Tibial artery (tissue), 4 donors: ENCODE measurements around the gene TRPM2.

Source experiments
- DNase-seq, 2 donors: peaks; one replicate each; pipeline ENCODE4 v3.0.0-alpha.2; 2019
- H3K27ac ChIP-seq, 2 donors: fragments of 200-600 bp; sonication (generic) in 1 of 2; 1 replicate in 1 of 2; 2 replicates in 1 of 2; pipeline ENCODE4 v1.5.1; 2018 to 2019; ENCODE audit warnings: mild to moderate bottlenecking in 1 of 2
- H3K27me3 ChIP-seq, 2 donors: fragments of 200-600 bp; sonication (generic) in 1 of 2; one replicate each; pipeline versions ENCODE4 v1.5.1 to v1.6.0; 2016 to 2019
- H3K36me3 ChIP-seq, 3 donors: fragments of 200-600 bp; sonication (generic) in 2 of 3; one replicate each; pipeline ENCODE4 v1.5.1; 2016 to 2019; ENCODE audit warnings: mild to moderate bottlenecking in 2 of 3
- H3K4me1 ChIP-seq, 4 donors: fragments of 200-600 bp; sonication (generic) in 2 of 4; 1 replicate in 3 of 4; 2 replicates in 1 of 4; pipeline ENCODE4 v1.5.1; 2016 to 2019
- H3K4me3 ChIP-seq, 2 donors: fragments of 200-600 bp; sonication (generic) in 1 of 2; 1 replicate in 1 of 2; 2 replicates in 1 of 2; pipeline ENCODE4 v1.5.1; 2018 to 2019; ENCODE audit warnings: mild to moderate bottlenecking in 2 of 2
- H3K9me3 ChIP-seq, 3 donors: fragments of 200-600 bp; sonication (generic) in 1 of 3; one replicate each; pipeline ENCODE4 v1.5.1; 2016 to 2019
- intact Hi-C: fragments of 100-400 bp; cut with DNase I; formaldehyde crosslinking; loops from one replicate; pipeline ENCODE4 v1.15.0; 2023; ENCODE audit warnings: low total_unique reads
- TF ChIP-seq, protein P1 (sequence below), 2 experiments: fragments of 200-600 bp in 1 of 2; fragments of 450-650 bp in 1 of 2; IDR thresholded peaks; one replicate each; pipeline ENCODE4 v1.5.1; 2017 to 2019; ENCODE audit warnings: antibody characterized with exemption in 2 of 2, mild to moderate bottlenecking in 1 of 2, moderate library complexity in 1 of 2

Gene TRPM2

DNA sequence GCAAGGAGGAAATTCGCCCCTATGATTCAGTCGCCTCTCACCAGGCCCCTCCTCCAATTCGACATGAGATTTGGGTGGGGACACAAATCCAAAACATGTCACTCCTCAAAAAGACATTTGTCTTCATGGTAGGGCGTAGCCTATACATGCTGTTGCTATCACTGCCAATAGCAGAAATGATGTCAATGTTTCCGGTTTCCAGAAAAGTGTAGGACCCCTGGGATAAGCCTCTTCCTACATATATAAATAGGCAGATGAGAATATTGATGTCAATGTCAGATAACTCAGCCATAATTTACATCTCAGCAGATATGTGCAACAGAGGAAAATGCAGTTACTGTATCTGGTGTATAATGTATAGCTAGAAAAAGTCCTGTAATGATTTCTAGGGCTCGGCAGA is 118.6 kb downstream of the TRPM2 start:
- Histone ChIP-seq H3K4me1 (no peaks in the 10 kb centered on the region), H3K9me3 (no peaks in the 10 kb centered on the region), H3K36me3 (no peaks in the 10 kb centered on the region), H3K27me3 (no peaks in the 10 kb centered on the region), H3K4me3 (no peak overlapping the region), H3K27ac (no peak overlapping the region)
- no peak for DNase-seq
- intact Hi-C loops, result no loop called here
- TF ChIP-seq, protein P1, sequence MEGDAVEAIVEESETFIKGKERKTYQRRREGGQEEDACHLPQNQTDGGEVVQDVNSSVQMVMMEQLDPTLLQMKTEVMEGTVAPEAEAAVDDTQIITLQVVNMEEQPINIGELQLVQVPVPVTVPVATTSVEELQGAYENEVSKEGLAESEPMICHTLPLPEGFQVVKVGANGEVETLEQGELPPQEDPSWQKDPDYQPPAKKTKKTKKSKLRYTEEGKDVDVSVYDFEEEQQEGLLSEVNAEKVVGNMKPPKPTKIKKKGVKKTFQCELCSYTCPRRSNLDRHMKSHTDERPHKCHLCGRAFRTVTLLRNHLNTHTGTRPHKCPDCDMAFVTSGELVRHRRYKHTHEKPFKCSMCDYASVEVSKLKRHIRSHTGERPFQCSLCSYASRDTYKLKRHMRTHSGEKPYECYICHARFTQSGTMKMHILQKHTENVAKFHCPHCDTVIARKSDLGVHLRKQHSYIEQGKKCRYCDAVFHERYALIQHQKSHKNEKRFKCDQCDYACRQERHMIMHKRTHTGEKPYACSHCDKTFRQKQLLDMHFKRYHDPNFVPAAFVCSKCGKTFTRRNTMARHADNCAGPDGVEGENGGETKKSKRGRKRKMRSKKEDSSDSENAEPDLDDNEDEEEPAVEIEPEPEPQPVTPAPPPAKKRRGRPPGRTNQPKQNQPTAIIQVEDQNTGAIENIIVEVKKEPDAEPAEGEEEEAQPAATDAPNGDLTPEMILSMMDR (IDR thresholded peaks at IDR 0.05), result no peak

DNA sequence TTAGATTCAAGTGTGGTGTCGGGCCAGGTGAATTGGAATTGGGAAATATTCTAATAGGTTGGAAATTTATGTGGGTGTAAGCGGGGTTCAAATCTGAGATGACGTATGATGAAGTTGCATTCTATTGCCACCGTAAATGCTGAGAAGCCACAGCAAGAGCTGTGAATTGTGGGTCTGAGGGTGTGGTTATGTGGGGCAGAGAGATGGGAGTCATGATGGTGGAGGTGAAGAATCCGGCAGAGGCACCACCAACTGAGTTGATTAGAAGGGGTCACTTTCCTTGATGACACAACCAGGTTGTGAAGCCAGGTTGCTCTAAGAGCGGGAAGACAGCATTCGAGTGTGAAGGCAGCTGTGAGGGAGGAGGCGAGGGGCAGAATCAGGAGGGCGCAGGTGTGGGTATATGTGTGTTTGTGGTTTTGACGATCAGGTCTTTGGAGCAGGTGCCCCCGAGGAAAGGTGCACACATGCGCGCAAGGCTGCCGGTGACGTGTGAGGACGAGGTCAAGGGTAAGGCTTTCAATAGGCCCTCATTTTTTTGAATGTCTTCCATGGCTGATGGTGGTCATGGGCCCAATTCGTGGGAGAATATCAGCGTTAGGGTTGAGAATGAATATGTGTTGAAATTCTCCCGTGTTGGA is 120.6 kb downstream of the TRPM2 start:
- peak in 1 of 2 donors; percentile 53 for DNase-seq
- Histone ChIP-seq H3K27ac (no peak overlapping the region), H3K27me3 (no peaks in the 10 kb centered on the region), H3K4me3 (no peak overlapping the region), H3K36me3 (no peaks in the 10 kb centered on the region), H3K9me3 (no peaks in the 10 kb centered on the region), H3K4me1 (no peaks in the 10 kb centered on the region)
- TF ChIP-seq, protein P1 (IDR thresholded peaks at IDR 0.05), result no peak
- intact Hi-C loops, result no loop called here

DNA sequence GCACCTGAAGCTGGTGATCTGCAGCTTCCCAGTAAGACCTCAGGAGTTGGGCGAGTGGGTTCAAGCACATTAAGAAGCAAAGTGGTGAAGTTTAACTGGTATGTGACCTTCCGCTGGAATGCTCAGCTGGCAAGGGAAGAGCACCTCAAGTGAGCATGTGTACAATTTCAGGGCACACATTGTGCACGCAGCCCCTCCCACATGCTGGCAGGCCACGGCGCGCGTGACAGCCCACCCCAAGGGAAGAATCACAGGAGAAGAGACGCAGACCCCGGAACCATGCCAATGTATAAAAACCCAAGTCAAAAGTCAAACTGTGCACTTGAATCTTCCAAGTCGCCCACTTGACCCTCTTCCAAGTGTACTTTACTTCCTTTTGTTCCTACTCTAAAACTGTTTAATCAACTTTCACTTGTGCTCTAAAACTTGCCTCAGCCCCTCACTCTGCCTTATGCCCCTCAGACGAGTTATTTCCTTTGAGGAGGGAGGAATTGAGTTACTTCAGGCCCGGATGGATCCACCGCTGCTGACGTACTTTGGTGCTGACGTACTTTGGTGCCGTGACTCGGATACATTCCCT is 121.9 kb downstream of the TRPM2 start:
- no peaks in the 10 kb centered on the region for H3K9me3 ChIP-seq
- H3K4me3 ChIP-seq, result no peak overlapping the region
- peak in 1 of 2 donors; percentile 32 for DNase-seq
- intact Hi-C loops, result no loop called here
- H3K36me3 ChIP-seq, result no peaks in the 10 kb centered on the region
- H3K4me1 ChIP-seq, result no peaks in the 10 kb centered on the region
- H3K27me3 ChIP-seq, result peaks cover 0 to 2% of the 10 kb centered on the region in 2 donors
- TF ChIP-seq, protein P1 (IDR thresholded peaks at IDR 0.05), result no peak
- H3K27ac ChIP-seq, result no peak overlapping the region

DNA sequence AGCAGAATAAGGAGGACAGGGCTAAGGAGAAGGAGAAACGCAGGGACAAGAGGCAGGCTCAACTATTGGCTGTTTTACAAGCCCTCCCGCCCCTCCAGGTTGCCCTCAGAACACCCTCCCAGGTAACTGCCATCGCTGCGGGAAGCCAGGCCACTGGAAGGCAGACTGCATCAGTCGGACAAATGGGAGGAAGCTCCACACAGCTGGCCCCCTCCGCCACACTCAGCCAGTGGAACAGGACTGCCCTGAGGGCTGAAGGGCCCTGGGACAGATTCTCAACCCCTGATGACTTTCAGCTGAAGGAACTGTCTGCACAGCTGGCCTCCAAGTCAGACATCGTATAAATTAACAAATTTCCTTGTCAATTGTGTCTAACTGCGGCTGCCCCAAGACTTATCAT is 123.7 kb downstream of the TRPM2 start:
- H3K4me3 ChIP-seq, result no peak overlapping the region
- no peak overlapping the region for H3K27ac ChIP-seq
- H3K4me1 ChIP-seq, result no peaks in the 10 kb centered on the region
- peaks cover 0 to 4% of the 10 kb centered on the region in 2 donors for H3K27me3 ChIP-seq
- H3K36me3 ChIP-seq, result no peaks in the 10 kb centered on the region
- H3K9me3 ChIP-seq, result no peaks in the 10 kb centered on the region
- TF ChIP-seq, protein P1 (IDR thresholded peaks at IDR 0.05), result no peak
- DNase-seq, result peak in 1 of 2 donors; percentile 39
- intact Hi-C loops, result no loop called here

DNA sequence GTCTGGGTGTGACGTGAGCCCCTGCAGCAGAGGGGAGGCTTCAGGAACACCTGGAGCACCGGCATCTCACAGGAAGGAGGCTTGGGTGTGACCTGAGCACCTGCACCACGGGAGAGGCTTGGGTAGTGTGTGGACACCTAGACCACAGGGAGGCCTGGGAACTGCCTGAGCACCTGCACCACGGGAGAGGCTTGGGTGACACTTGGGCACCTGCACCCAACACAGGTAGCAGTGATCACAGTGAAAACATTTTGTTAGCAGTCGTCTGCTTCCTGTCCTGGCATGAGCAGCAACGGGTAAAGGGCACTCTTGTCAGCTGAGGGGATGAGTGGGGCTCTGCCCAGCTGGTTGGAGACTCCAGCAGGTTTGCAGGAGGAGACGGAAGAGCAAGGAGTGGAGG is 124.3 kb downstream of the TRPM2 start:
- H3K9me3 ChIP-seq, result no peaks in the 10 kb centered on the region
- H3K4me1 ChIP-seq, result no peaks in the 10 kb centered on the region
- H3K4me3 ChIP-seq, result no peak overlapping the region
- intact Hi-C loops, result no loop called here
- TF ChIP-seq, protein P1 (IDR thresholded peaks at IDR 0.05), result no peak
- peaks cover 0 to 4% of the 10 kb centered on the region in 2 donors for H3K27me3 ChIP-seq
- no peak overlapping the region for H3K27ac ChIP-seq
- no peaks in the 10 kb centered on the region for H3K36me3 ChIP-seq
- peak in 1 of 2 donors; percentile 38 for DNase-seq
